ENCODE measurements around the gene STXBP6.
"Not testable (repeated sequence)": the region's sequence is repeated elsewhere in the genome, so short reads cannot be mapped to it uniquely, and the experiment has no call there.

STXBP6 gene

GRCh38 chr14:24844011-24844410, 205.9 kb downstream of the STXBP6 start:
- Histone ChIP-seq H3K4me1 (ENCODE audit: control insufficient read depth, low read depth, low read length) (no peaks in the 10 kb centered on the region), H3K9me3 (ENCODE audit: control insufficient read depth, low read depth, low read length) (no peaks in the 10 kb centered on the region), H3K27me3 (ENCODE audit: control insufficient read depth, insufficient read depth, low read length) (no peaks in the 10 kb centered on the region), H3K27ac (ENCODE audit: low read length) (no peak overlapping the region), H3K36me3 (ENCODE audit: control insufficient read depth, low read depth, low read length) (no peaks in the 10 kb centered on the region), H3K4me3 (ENCODE audit: low read length) (no peak overlapping the region), H3K9ac (ENCODE audit: low read length) (no peak overlapping the region)

GRCh38 chr14:24843494-24843893, 206.5 kb downstream of the STXBP6 start:
- Histone ChIP-seq H3K27ac (ENCODE audit: low read length) (no peak overlapping the region), H3K4me3 (ENCODE audit: low read length) (no peak overlapping the region), H3K9ac (ENCODE audit: low read length) (no peak overlapping the region), H3K4me1 (ENCODE audit: control insufficient read depth, low read depth, low read length) (no peaks in the 10 kb centered on the region), H3K36me3 (ENCODE audit: control insufficient read depth, low read depth, low read length) (no peaks in the 10 kb centered on the region), H3K27me3 (ENCODE audit: control insufficient read depth, insufficient read depth, low read length) (no peaks in the 10 kb centered on the region), H3K9me3 (ENCODE audit: control insufficient read depth, low read depth, low read length) (no peaks in the 10 kb centered on the region)

GRCh38 chr14:24840204-24840893, 209.6 kb downstream of the STXBP6 start:
- no peaks in the 10 kb centered on the region for H3K9me3 ChIP-seq (ENCODE audit: control insufficient read depth, low read depth, low read length)
- H3K4me3 ChIP-seq (ENCODE audit: low read length) = no peak overlapping the region
- no peaks in the 10 kb centered on the region for H3K36me3 ChIP-seq (ENCODE audit: control insufficient read depth, low read depth, low read length)
- H3K4me1 ChIP-seq (ENCODE audit: control insufficient read depth, low read depth, low read length) = no peaks in the 10 kb centered on the region
- no peaks in the 10 kb centered on the region for H3K27me3 ChIP-seq (ENCODE audit: control insufficient read depth, insufficient read depth, low read length)
- no peak overlapping the region for H3K9ac ChIP-seq (ENCODE audit: low read length)
- H3K27ac ChIP-seq (ENCODE audit: low read length) = no peak overlapping the region

- H3K36me3 ChIP-seq (ENCODE audit: control insufficient read depth, low read depth, low read length) = no peaks in the 10 kb centered on the region
- no peak overlapping the region for H3K9ac ChIP-seq (ENCODE audit: low read length)
- H3K27me3 ChIP-seq (ENCODE audit: control insufficient read depth, insufficient read depth, low read length) = no peaks in the 10 kb centered on the region
- no peak overlapping the region for H3K4me3 ChIP-seq (ENCODE audit: low read length)
- H3K4me1 ChIP-seq (ENCODE audit: control insufficient read depth, low read depth, low read length) = no peaks in the 10 kb centered on the region
- no peaks in the 10 kb centered on the region for H3K9me3 ChIP-seq (ENCODE audit: control insufficient read depth, low read depth, low read length)
- H3K27ac ChIP-seq (ENCODE audit: low read length) = no peak overlapping the region
These were observed 210.2 kb downstream of the STXBP6 start for GRCh38 chr14:24839617-24840203.

GRCh38 chr14:24838945-24839616, 210.9 kb downstream of the STXBP6 start:
- Histone ChIP-seq H3K9me3 (ENCODE audit: control insufficient read depth, low read depth, low read length) (no peaks in the 10 kb centered on the region), H3K4me3 (ENCODE audit: low read length) (no peak overlapping the region), H3K27ac (ENCODE audit: low read length) (no peak overlapping the region), H3K4me1 (ENCODE audit: control insufficient read depth, low read depth, low read length) (no peaks in the 10 kb centered on the region), H3K9ac (ENCODE audit: low read length) (no peak overlapping the region), H3K27me3 (ENCODE audit: control insufficient read depth, insufficient read depth, low read length) (no peaks in the 10 kb centered on the region), H3K36me3 (ENCODE audit: control insufficient read depth, low read depth, low read length) (no peaks in the 10 kb centered on the region)

- H3K27ac ChIP-seq (ENCODE audit: low read length) = no peak overlapping the region
- no peaks in the 10 kb centered on the region for H3K9me3 ChIP-seq (ENCODE audit: control insufficient read depth, low read depth, low read length)
- no peaks in the 10 kb centered on the region for H3K27me3 ChIP-seq (ENCODE audit: control insufficient read depth, insufficient read depth, low read length)
- no peaks in the 10 kb centered on the region for H3K4me1 ChIP-seq (ENCODE audit: control insufficient read depth, low read depth, low read length)
- H3K9ac ChIP-seq (ENCODE audit: low read length) = no peak overlapping the region
- no peaks in the 10 kb centered on the region for H3K36me3 ChIP-seq (ENCODE audit: control insufficient read depth, low read depth, low read length)
- no peak overlapping the region for H3K4me3 ChIP-seq (ENCODE audit: low read length)
These were observed 212.5 kb downstream of the STXBP6 start for GRCh38 chr14:24837280-24838046.

- H3K9ac ChIP-seq (ENCODE audit: low read length); H3K36me3 ChIP-seq (ENCODE audit: control insufficient read depth, low read depth, low read length); H3K4me1 ChIP-seq (ENCODE audit: control insufficient read depth, low read depth, low read length); H3K27me3 ChIP-seq (ENCODE audit: control insufficient read depth, insufficient read depth, low read length); H3K4me3 ChIP-seq (ENCODE audit: low read length); H3K9me3 ChIP-seq (ENCODE audit: control insufficient read depth, low read depth, low read length); H3K27ac ChIP-seq (ENCODE audit: low read length): not testable (repeated sequence)
These were observed 213.6 kb downstream of the STXBP6 start for GRCh38 chr14:24836324-24836723.

- Histone ChIP-seq H3K9me3 (ENCODE audit: control insufficient read depth, low read depth, low read length) (no peaks in the 10 kb centered on the region), H3K27ac (ENCODE audit: low read length) (no peak overlapping the region), H3K9ac (ENCODE audit: low read length) (no peak overlapping the region), H3K4me3 (ENCODE audit: low read length) (no peak overlapping the region), H3K4me1 (ENCODE audit: control insufficient read depth, low read depth, low read length) (no peaks in the 10 kb centered on the region), H3K36me3 (ENCODE audit: control insufficient read depth, low read depth, low read length) (no peaks in the 10 kb centered on the region), H3K27me3 (ENCODE audit: control insufficient read depth, insufficient read depth, low read length) (no peaks in the 10 kb centered on the region)
These were observed 215.0 kb downstream of the STXBP6 start for GRCh38 chr14:24834956-24835355.

- Histone ChIP-seq H3K36me3 (ENCODE audit: control insufficient read depth, low read depth, low read length) (no peaks in the 10 kb centered on the region), H3K27ac (ENCODE audit: low read length) (no peak overlapping the region), H3K4me3 (ENCODE audit: low read length) (no peak overlapping the region), H3K9me3 (ENCODE audit: control insufficient read depth, low read depth, low read length) (no peaks in the 10 kb centered on the region), H3K27me3 (ENCODE audit: control insufficient read depth, insufficient read depth, low read length) (no peaks in the 10 kb centered on the region), H3K9ac (ENCODE audit: low read length) (no peak overlapping the region), H3K4me1 (ENCODE audit: control insufficient read depth, low read depth, low read length) (no peaks in the 10 kb centered on the region)
These were observed 216.6 kb downstream of the STXBP6 start for GRCh38 chr14:24833385-24833784.

- Histone ChIP-seq H3K4me3 (ENCODE audit: low read length) (no peak overlapping the region), H3K27ac (ENCODE audit: low read length) (no peak overlapping the region), H3K9ac (ENCODE audit: low read length) (no peak overlapping the region), H3K4me1 (ENCODE audit: control insufficient read depth, low read depth, low read length) (no peaks in the 10 kb centered on the region), H3K36me3 (ENCODE audit: control insufficient read depth, low read depth, low read length) (no peaks in the 10 kb centered on the region), H3K9me3 (ENCODE audit: control insufficient read depth, low read depth, low read length) (no peaks in the 10 kb centered on the region), H3K27me3 (ENCODE audit: control insufficient read depth, insufficient read depth, low read length) (no peaks in the 10 kb centered on the region)
These were observed 218.3 kb downstream of the STXBP6 start for GRCh38 chr14:24831677-24832076.

- Histone ChIP-seq H3K4me3 (ENCODE audit: low read length) (no peak overlapping the region), H3K4me1 (ENCODE audit: control insufficient read depth, low read depth, low read length) (no peaks in the 10 kb centered on the region), H3K36me3 (ENCODE audit: control insufficient read depth, low read depth, low read length) (no peaks in the 10 kb centered on the region), H3K27ac (ENCODE audit: low read length) (no peak overlapping the region), H3K9me3 (ENCODE audit: control insufficient read depth, low read depth, low read length) (no peaks in the 10 kb centered on the region), H3K27me3 (ENCODE audit: control insufficient read depth, insufficient read depth, low read length) (no peaks in the 10 kb centered on the region), H3K9ac (ENCODE audit: low read length) (no peak overlapping the region)
These were observed 220.1 kb downstream of the STXBP6 start for GRCh38 chr14:24829862-24830261.
